ENCODE results near the gene EEF1A1. TPM values are rescaled to one million over a fixed set of nuclear protein-coding genes. Genes with fewer than 3 reads are reported as not detected.

Gene EEF1A1
- total and polyA plus RNA-seq, 2 of the 8 experiments (the other 6 are each of a cell fraction or from before 2014, with no cell fraction given) = 13,823 to 13,927 TPM

DNA sequence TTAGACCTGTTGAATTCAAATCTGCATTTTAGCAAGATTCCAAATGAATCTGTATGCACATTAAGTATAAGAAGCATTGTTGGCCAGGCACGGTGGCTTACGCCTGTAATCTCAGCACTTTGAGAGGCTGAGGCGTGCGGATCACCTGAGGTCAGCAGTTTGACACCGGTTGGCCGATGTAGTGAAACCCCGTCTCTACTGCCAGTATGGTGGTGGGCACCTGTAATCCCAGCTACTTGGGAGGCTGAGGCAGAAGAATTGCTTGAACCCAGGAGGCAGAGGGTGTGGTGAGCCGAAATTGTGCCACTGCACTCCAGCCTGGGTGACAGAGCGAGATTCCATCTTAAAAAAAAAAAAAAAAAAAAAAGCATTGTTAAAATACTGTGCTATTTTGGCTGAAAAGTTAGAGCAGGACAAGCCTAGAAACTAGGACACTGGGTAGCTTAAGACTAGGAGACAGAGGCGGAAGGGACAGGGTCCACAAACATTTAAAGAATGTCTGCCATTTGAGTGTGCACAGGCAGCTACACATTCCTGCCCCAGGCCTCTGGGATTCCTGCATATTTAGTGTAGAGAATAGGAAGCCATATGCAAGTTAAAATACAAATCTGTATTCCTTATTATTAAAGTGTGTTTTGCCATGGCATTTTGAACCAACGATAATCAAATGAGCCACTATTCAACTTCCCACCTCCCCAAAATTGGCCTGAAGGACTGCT, 45.1 kb upstream of the EEF1A1 start (continued):
- TF ChIP-seq, protein P1, sequence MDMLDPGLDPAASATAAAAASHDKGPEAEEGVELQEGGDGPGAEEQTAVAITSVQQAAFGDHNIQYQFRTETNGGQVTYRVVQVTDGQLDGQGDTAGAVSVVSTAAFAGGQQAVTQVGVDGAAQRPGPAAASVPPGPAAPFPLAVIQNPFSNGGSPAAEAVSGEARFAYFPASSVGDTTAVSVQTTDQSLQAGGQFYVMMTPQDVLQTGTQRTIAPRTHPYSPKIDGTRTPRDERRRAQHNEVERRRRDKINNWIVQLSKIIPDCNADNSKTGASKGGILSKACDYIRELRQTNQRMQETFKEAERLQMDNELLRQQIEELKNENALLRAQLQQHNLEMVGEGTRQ (IDR thresholded peaks at IDR 0.05; ENCODE audit: low read length) = no peak
- TF ChIP-seq NANOG (IDR thresholded peaks at IDR 0.05; ENCODE audit: insufficient read depth, low read depth, low read length, poor library complexity, severe bottlenecking) (peak; percentile 35), CHD1 (IDR thresholded peaks at IDR 0.05; ENCODE audit: low read depth, low read length) (no peak), SRF (IDR thresholded peaks at IDR 0.05; ENCODE audit: low read depth, low read length) (no peak), TBP (IDR thresholded peaks at IDR 0.05; ENCODE audit: low read depth, low read length) (no peak), ZNF274 (IDR thresholded peaks at IDR 0.05; ENCODE audit: borderline replicate concordance, extremely low read depth, low read length) (no peak), KDM1A (IDR thresholded peaks at IDR 0.05; ENCODE audit: borderline replicate concordance, low read length) (no peak), CEBPB (IDR thresholded peaks at IDR 0.05; ENCODE audit: low read depth, low read length) (no peak), ASH2L (IDR thresholded peaks at IDR 0.05; ENCODE audit: low read length) (no peak), HDAC6 (IDR thresholded peaks at IDR 0.05; ENCODE audit: low read depth, low read length) (no peak), HDAC2 (IDR thresholded peaks at IDR 0.05; ENCODE audit: borderline replicate concordance in 1 of 2, low read depth in 2 of 2, low read length in 2 of 2) (no peak), BCL11A (IDR thresholded peaks at IDR 0.05; ENCODE audit: low read depth in 2 of 2, low read length in 2 of 2) (peak; percentile 14 to 29), CBX5 (IDR thresholded peaks at IDR 0.05; ENCODE audit: low read depth, low read length) (no peak), POU5F1 (IDR thresholded peaks at IDR 0.05; ENCODE audit: low read depth, low read length) (0 out of 2 replicates have a peak, but pooled peaks have one; percentile 23)
